ENCODE results near the gene RECK. TPM values are rescaled to one million over a fixed set of nuclear protein-coding genes. Genes with fewer than 3 reads are reported as not detected.

RECK gene
- total RNA-seq, 1 donor from 2014 or later = 25.7 TPM

- peak; percentile 96 for DNase-seq (ENCODE audit: extremely low spot score, unreplicated experiment)
- Mint-ChIP-seq H3K36me3 (ENCODE audit: unreplicated experiment) (peaks cover 18% of the 10 kb centered on the region), H3K9me3 (ENCODE audit: unreplicated experiment) (peaks cover 12% of the 10 kb centered on the region), H3K27me3 (ENCODE audit: unreplicated experiment) (no peaks in the 10 kb centered on the region), H3K4me1 (ENCODE audit: unreplicated experiment) (peaks cover 46% of the 10 kb centered on the region), H3K4me3 (ENCODE audit: unreplicated experiment) (peak overlapping the region; percentile 10), H3K27ac (ENCODE audit: unreplicated experiment) (peak overlapping the region; percentile 78)
- TF ChIP-seq CTCF (IDR thresholded peaks at IDR 0.05) = no peak
Observed at GRCh38 chr9:36148311-36149051, 111.8 kb downstream of the RECK start.

GRCh38 chr9:36149197-36149596, 112.5 kb downstream of the RECK start:
- TF ChIP-seq CTCF (IDR thresholded peaks at IDR 0.05) = no peak
- peaks cover 12% of the 10 kb centered on the region for H3K9me3 Mint-ChIP-seq (ENCODE audit: unreplicated experiment)
- no peak for DNase-seq (ENCODE audit: extremely low spot score, unreplicated experiment)
- no peak overlapping the region for H3K4me3 Mint-ChIP-seq (ENCODE audit: unreplicated experiment)
- H3K36me3 Mint-ChIP-seq (ENCODE audit: unreplicated experiment) = peaks cover 15% of the 10 kb centered on the region
- no peaks in the 10 kb centered on the region for H3K27me3 Mint-ChIP-seq (ENCODE audit: unreplicated experiment)
- peaks cover 45% of the 10 kb centered on the region for H3K4me1 Mint-ChIP-seq (ENCODE audit: unreplicated experiment)
- H3K27ac Mint-ChIP-seq (ENCODE audit: unreplicated experiment) = peak overlapping the region; percentile 78

- no peak for TF ChIP-seq CTCF (IDR thresholded peaks at IDR 0.05)
- peaks cover 6% of the 10 kb centered on the region for H3K9me3 Mint-ChIP-seq (ENCODE audit: unreplicated experiment)
- peaks cover 54% of the 10 kb centered on the region for H3K4me1 Mint-ChIP-seq (ENCODE audit: unreplicated experiment)
- no peak overlapping the region for H3K4me3 Mint-ChIP-seq (ENCODE audit: unreplicated experiment)
- H3K27me3 Mint-ChIP-seq (ENCODE audit: unreplicated experiment) = no peaks in the 10 kb centered on the region
- peaks cover 11% of the 10 kb centered on the region for H3K36me3 Mint-ChIP-seq (ENCODE audit: unreplicated experiment)
- no peak for DNase-seq (ENCODE audit: extremely low spot score, unreplicated experiment)
- H3K27ac Mint-ChIP-seq (ENCODE audit: unreplicated experiment) = peak overlapping the region; percentile 46
Observed at GRCh38 chr9:36150574-36151315, 114.0 kb downstream of the RECK start.

- Mint-ChIP-seq H3K4me3 (ENCODE audit: unreplicated experiment) (no peak overlapping the region), H3K9me3 (ENCODE audit: unreplicated experiment) (no peaks in the 10 kb centered on the region), H3K27me3 (ENCODE audit: unreplicated experiment) (no peaks in the 10 kb centered on the region), H3K36me3 (ENCODE audit: unreplicated experiment) (peaks cover 7% of the 10 kb centered on the region), H3K27ac (ENCODE audit: unreplicated experiment) (peak overlapping the region; percentile 52), H3K4me1 (ENCODE audit: unreplicated experiment) (peaks cover 54% of the 10 kb centered on the region)
- no peak for DNase-seq (ENCODE audit: extremely low spot score, unreplicated experiment)
- TF ChIP-seq CTCF (IDR thresholded peaks at IDR 0.05) = no peak
Observed at GRCh38 chr9:36151316-36152210, 114.8 kb downstream of the RECK start.

Measured in osteocyte (in vitro differentiated cells).